ENCODE results near the gene BRIP1. TPM values are rescaled to one million over a fixed set of nuclear protein-coding genes. Genes with fewer than 3 reads are reported as not detected.
"Not testable (repeated sequence)": the region's sequence is repeated elsewhere in the genome, so short reads cannot be mapped to it uniquely, and the experiment has no call there.

Gene BRIP1
- total RNA-seq, 8 experiments from 2014 or later: 0.50 to 11.9 (median 1.0) TPM

DNA sequence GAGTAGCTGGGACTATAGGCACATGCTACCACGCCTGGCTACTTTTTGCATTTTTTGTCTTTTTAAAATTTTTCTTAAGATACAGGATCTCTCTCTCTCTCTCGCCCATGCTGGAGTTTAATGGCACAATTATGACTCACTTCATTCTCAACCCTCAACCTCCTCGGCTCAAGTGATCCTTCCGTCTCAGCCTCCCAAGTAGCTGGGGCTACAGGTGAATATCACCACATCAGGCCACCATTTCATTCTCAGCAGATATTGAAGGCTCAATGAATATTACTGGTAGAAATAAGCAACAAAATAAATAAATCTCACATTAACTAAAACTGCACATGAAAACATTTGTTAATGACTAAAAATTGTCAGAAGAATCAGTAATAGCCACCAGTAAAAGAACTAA is 41.7 kb downstream of the BRIP1 start:
- WGBS, 10 experiments: 90 to 100% (median 100%) methylated on average over 1 to 4 of the region's 4 CpGs
- in situ Hi-C loops (cut with MboI; ENCODE audit: low pct_unique_long_range_greater_than_20kb in 2 of 9, low sequenced_read_pairs in 9 of 9, unreplicated experiment in 9 of 9): loop anchor here in 1 of 9 experiments (25.0 kb wide), 1 partner anchor 384 kb away; no protein-coding TSS in a partner anchor
- no peaks in the 10 kb centered on the region for H3K4me1 ChIP-seq (replicated peaks in 1 of 2)
- H3K4me3 ChIP-seq: no peak overlapping the region
- ATAC-seq (replicated peaks in 6 of 8): no peak
- H3K27ac ChIP-seq: no peak overlapping the region

DNA sequence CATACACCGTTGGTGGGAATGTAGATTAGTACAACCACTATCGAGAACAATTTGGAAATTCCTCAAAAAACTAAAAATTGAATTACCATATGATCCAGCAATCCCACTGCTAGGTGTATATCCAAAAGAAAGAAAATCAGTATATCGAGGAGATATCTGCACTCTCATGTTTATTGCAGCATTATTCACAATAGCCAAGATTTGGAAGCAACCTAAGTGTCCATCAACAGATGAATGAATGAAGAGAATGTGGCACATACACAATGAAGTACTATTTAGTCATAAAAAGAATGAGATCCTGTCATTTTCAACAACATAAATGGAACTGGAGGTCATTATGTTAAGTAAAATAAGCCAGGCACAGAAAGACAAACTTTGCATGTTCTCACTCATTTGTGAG is 44.1 kb downstream of the BRIP1 start:
- 80 to 100% (median 93%) methylated on average over 1 to 3 of the region's 3 CpGs; no CpG with 5 or more reads in 2 of the 10 experiments for WGBS, 10 experiments
- not testable (repeated sequence) for H3K4me3 ChIP-seq; H3K27ac ChIP-seq; ATAC-seq (replicated peaks in 6 of 8); H3K4me1 ChIP-seq (replicated peaks in 1 of 2)
- in situ Hi-C loops (cut with MboI; ENCODE audit: low pct_unique_long_range_greater_than_20kb in 2 of 9, low sequenced_read_pairs in 9 of 9, unreplicated experiment in 9 of 9): loop anchor here in 1 of 9 experiments (25.0 kb wide), 1 partner anchor 382 kb away; no protein-coding TSS in a partner anchor

DNA sequence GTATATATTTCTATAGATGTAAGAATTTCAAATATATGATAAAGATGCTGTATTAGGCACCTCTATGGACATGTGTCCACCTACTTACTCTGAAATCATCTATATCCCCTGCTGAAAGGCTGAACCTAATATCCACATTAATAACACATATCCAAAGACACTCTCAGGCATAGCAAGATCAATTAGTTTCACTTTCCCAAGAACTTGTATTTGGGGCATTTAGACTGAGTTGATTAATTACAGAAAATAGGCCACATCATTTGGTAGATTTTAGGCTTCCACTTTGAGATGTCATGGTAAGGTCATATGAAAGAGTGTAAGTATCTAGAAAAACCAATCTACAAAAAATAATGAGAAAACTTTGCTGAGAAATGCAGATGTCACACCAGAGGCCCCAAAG is 45.1 kb downstream of the BRIP1 start:
- H3K27ac ChIP-seq: no peak overlapping the region
- ATAC-seq (replicated peaks in 6 of 8): no peak
- in situ Hi-C loops (cut with MboI; ENCODE audit: low pct_unique_long_range_greater_than_20kb in 2 of 9, low sequenced_read_pairs in 9 of 9, unreplicated experiment in 9 of 9): loop anchor here in 1 of 9 experiments (25.0 kb wide), 1 partner anchor 381 kb away; no protein-coding TSS in a partner anchor
- H3K4me1 ChIP-seq (replicated peaks in 1 of 2): no peaks in the 10 kb centered on the region
- no peak overlapping the region for H3K4me3 ChIP-seq

DNA sequence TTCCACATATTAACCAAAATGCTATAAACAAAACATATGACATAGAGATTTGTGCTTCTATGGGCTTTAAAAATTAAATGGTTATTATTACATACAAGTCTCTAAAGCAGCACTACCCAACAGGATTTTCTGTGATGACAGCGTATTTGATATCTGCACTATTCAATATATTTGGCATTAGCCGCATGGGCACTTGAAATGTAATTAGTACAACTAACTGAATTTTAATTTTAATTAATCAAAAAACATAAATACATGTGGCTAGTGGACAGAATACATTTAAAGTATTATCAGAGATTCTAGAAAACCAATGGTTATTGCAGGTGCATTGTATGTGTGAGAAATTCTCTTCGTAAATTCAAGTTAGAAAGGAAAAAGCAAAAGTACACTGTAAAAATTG is 45.9 kb downstream of the BRIP1 start:
- Histone ChIP-seq H3K4me3 (no peak overlapping the region), H3K4me1 (replicated peaks in 1 of 2) (no peaks in the 10 kb centered on the region), H3K27ac (no peak overlapping the region)
- no peak for ATAC-seq (replicated peaks in 6 of 8)
- in situ Hi-C loops (cut with MboI; ENCODE audit: low pct_unique_long_range_greater_than_20kb in 2 of 9, low sequenced_read_pairs in 9 of 9, unreplicated experiment in 9 of 9): loop anchor here in 1 of 9 experiments (25.0 kb wide), 1 partner anchor 380 kb away; no protein-coding TSS in a partner anchor
- 84 to 100% (median 100%) methylated on average over 1 to 3 of the region's 3 CpGs for WGBS, 10 experiments

DNA sequence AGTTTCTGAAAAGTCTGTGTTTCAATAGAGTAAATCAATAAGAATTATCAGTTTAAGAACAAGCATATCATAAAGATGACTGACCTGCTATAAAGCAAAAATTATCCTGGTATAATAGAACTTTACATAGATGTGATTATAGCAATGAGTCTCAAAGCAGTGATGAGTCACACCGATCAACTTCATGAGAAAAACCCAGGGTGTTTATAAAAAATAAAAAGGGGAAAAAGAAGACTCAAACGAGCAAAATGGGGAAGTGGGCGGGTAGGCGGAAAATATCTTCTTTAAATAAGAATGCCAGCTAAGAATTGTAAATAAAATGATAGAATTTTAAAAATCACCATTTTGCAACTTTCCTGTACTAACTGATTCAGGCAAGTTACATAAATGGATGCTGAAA is 46.8 kb downstream of the BRIP1 start:
- no peaks in the 10 kb centered on the region for H3K4me1 ChIP-seq (replicated peaks in 1 of 2)
- ATAC-seq (replicated peaks in 6 of 8): no peak
- in situ Hi-C loops (cut with MboI; ENCODE audit: low pct_unique_long_range_greater_than_20kb in 2 of 9, low sequenced_read_pairs in 9 of 9, unreplicated experiment in 9 of 9): loop anchor here in 1 of 9 experiments (25.0 kb wide), 1 partner anchor 379 kb away; no protein-coding TSS in a partner anchor
- H3K27ac ChIP-seq: no peak overlapping the region
- WGBS, 10 experiments: 68 to 90% (median 76%) methylated on average over 3 to 4 of the region's 4 CpGs
- H3K4me3 ChIP-seq: no peak overlapping the region

DNA sequence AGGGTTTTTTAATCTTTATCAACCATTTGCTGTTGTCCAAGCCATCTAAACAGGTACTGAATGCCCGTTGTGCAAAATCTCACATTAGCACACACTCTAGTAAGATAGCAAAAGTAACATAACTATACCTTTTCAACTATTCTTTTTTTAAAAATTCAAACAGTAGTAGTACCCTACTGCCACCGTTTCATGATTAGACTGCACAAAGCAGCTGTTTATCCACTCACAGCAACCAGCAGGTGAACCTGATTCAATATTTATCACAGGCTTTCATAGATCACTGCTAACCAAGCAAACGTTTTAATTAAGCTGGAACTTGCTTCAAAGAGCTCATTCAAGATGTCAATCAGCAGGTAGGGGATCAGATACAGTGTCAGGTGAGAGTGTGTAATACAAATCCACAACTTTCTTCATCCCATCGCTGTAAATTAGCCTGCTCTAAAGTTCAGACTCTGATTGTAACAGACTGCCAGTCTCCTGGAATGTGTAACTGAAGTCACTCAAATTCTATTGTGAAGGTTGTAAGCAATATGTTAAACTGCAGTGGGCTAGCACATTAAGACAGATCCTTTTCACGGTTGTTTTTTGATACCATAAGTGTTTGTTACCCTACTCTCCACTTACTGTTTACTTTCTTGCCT is 47.3 kb downstream of the BRIP1 start:
- WGBS, 10 experiments: 65 to 100% (median 82%) methylated on average over 1 to 5 of the region's 5 CpGs
- no peak overlapping the region for H3K27ac ChIP-seq
- no peaks in the 10 kb centered on the region for H3K4me1 ChIP-seq (replicated peaks in 1 of 2)
- in situ Hi-C loops (cut with MboI; ENCODE audit: low pct_unique_long_range_greater_than_20kb in 2 of 9, low sequenced_read_pairs in 9 of 9, unreplicated experiment in 9 of 9): loop anchor here in 1 of 9 experiments (25.0 kb wide), 1 partner anchor 379 kb away; no protein-coding TSS in a partner anchor
- no peak for ATAC-seq (replicated peaks in 6 of 8)
- no peak overlapping the region for H3K4me3 ChIP-seq

DNA sequence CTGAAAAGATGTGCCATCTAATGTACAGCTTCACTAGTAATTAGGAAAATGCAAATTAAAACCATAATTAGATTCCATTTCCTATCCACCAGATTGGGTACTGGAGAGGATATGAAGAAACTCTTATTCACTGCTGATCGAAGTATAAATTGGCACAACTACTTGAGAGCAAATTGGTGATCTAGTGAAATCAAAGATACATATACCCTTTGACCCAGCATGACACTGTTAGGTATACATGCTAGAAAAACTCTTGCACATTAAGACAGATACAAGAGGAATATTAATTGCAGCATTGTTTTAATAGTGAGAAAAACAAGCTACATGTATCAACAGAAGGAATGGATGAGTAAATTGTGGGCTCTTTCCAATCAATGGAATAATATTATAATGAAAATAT is 48.8 kb downstream of the BRIP1 start:
- in situ Hi-C loops (cut with MboI; ENCODE audit: low pct_unique_long_range_greater_than_20kb in 2 of 9, low sequenced_read_pairs in 9 of 9, unreplicated experiment in 9 of 9): loop anchor here in 1 of 9 experiments (25.0 kb wide), 1 partner anchor 377 kb away; no protein-coding TSS in a partner anchor
- ATAC-seq (replicated peaks in 6 of 8): no peak
- H3K4me3 ChIP-seq: no peak overlapping the region
- WGBS, 10 experiments: 50 to 100% (median 100%) methylated on average over 1 of the region's 1 CpG; no CpG with 5 or more reads in 1 of the 10 experiments
- no peak overlapping the region for H3K27ac ChIP-seq
- peaks cover 0 to 3% of the 10 kb centered on the region in 2 donors for H3K4me1 ChIP-seq (replicated peaks in 1 of 2)

DNA sequence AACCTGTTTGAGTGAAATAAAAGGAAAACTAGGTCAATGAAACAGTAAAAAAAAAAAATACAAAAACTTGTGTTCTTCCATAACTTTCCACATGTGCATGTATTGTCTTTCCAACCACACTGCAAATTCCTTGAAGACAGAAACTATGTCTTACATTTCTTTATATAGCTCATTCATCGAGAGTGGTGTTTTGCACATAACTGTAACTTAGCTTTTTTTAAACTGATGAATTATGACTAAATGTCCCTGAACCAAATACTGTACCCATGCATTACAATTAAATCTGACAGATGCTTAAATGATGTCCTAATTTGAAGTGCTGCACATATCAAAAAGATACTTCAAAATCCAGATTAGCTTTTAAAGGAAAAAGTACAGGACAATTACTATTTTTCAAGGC is 50.1 kb downstream of the BRIP1 start:
- Histone ChIP-seq H3K4me1 (replicated peaks in 1 of 2) (peaks cover 0 to 3% of the 10 kb centered on the region in 2 donors), H3K4me3 (no peak overlapping the region), H3K27ac (no peak overlapping the region)
- no peak for ATAC-seq (replicated peaks in 6 of 8)
- WGBS, 10 experiments: 0 to 100% (median 75%) methylated on average over 1 of the region's 1 CpG; no CpG with 5 or more reads in 2 of the 10 experiments
- in situ Hi-C loops (cut with MboI; ENCODE audit: low pct_unique_long_range_greater_than_20kb in 2 of 9, low sequenced_read_pairs in 9 of 9, unreplicated experiment in 9 of 9): loop anchor here in 1 of 9 experiments (25.0 kb wide), 1 partner anchor 376 kb away; no protein-coding TSS in a partner anchor

DNA sequence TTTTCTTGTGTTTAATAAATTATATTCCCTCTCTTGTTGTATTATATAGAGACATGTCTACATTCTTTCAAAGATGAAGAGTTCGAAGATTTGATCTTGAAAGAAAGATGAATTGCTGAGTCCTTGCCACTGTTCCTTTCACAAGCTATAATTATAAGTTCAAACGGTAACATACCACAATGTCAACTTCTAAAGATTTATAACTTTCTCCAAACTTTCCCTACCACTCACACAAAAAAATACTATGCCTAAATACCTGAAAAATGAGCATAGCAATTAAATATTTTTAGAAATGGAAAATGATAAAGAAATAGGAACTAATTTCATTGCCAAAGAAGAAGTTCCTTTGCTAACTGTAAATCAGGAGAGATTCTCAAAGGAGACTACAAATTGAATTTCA is 50.6 kb downstream of the BRIP1 start:
- H3K4me1 ChIP-seq (replicated peaks in 1 of 2): peaks cover 0 to 3% of the 10 kb centered on the region in 2 donors
- in situ Hi-C loops (cut with MboI; ENCODE audit: low pct_unique_long_range_greater_than_20kb in 2 of 9, low sequenced_read_pairs in 9 of 9, unreplicated experiment in 9 of 9): loop anchor here in 1 of 9 experiments (25.0 kb wide), 1 partner anchor 375 kb away; no protein-coding TSS in a partner anchor
- ATAC-seq (replicated peaks in 6 of 8): no peak
- H3K4me3 ChIP-seq: no peak overlapping the region
- 63 to 100% (median 87%) methylated on average over 1 to 2 of the region's 2 CpGs; no CpG with 5 or more reads in 1 of the 10 experiments for whole genome bisulfite sequencing, 10 experiments
- no peak overlapping the region for H3K27ac ChIP-seq

DNA sequence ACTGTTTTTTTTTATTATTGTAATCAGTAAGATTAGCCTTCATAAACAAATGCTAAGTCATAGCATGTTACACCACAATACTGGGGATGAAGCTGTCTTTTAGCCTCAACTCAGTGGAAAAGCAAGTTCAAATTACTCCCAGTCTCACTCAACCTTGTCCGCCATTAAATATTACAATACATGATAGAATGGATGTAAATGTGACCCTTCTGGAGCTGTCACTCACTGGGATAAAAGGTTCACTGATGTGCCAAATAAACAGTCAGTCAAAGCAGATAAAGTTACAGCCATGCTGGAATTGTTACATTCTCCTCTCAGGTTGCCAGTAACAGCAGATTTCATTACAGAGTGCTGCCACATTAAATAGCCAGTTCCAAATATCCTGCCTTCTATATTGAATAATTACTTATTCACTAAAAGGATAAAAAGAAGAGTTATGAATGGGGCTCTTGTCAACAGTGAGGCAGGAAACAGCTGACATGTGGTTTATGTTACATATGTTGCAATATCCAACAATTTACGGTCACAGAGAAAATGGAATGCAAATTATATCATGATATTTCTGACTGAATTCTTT is 53.4 kb downstream of the BRIP1 start:
- H3K4me3 ChIP-seq: no peak overlapping the region
- H3K27ac ChIP-seq: no peak overlapping the region
- peak in 4 of 8 experiments; percentile 10 to 96 (median 60) for ATAC-seq (replicated peaks in 6 of 8)
- in situ Hi-C loops (cut with MboI; ENCODE audit: low pct_unique_long_range_greater_than_20kb in 2 of 9, low sequenced_read_pairs in 9 of 9, unreplicated experiment in 9 of 9): loop anchor here in 1 of 9 experiments (25.0 kb wide), 1 partner anchor 373 kb away; no protein-coding TSS in a partner anchor
- WGBS, 10 experiments: 11 to 100% (median 73%) methylated on average over 1 to 2 of the region's 2 CpGs; no CpG with 5 or more reads in 2 of the 10 experiments
- H3K4me1 ChIP-seq (replicated peaks in 1 of 2): peaks cover 0 to 3% of the 10 kb centered on the region in 2 donors

DNA sequence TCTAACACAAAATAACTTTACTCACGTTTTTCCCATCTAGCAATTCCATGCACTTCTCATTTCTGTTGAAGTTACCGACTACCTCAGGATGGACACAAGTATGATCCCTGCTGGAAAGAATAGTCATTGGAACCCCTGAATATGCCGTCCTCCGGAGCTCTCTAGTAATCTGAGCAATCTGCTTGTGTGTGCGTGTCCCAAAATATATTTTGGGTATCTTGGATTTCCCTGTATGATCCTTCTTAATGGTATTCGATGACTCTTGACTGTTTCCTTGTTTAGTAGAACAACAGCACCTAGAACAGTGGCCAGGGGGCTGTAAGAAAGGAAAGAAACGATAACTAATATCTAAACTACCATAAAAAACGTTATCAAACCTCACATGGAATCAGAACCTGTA is 54.9 kb downstream of the BRIP1 start:
- 59 to 100% (median 92%) methylated on average over 4 to 8 of the region's 8 CpGs for WGBS, 10 experiments
- no peak overlapping the region for H3K27ac ChIP-seq
- in situ Hi-C loops (cut with MboI; ENCODE audit: low pct_unique_long_range_greater_than_20kb in 2 of 9, low sequenced_read_pairs in 9 of 9, unreplicated experiment in 9 of 9): loop anchor here in 1 of 9 experiments (25.0 kb wide), 1 partner anchor 371 kb away; no protein-coding TSS in a partner anchor
- ATAC-seq (replicated peaks in 6 of 8): no peak
- H3K4me1 ChIP-seq (replicated peaks in 1 of 2): peaks cover 0 to 3% of the 10 kb centered on the region in 2 donors
- no peak overlapping the region for H3K4me3 ChIP-seq

DNA sequence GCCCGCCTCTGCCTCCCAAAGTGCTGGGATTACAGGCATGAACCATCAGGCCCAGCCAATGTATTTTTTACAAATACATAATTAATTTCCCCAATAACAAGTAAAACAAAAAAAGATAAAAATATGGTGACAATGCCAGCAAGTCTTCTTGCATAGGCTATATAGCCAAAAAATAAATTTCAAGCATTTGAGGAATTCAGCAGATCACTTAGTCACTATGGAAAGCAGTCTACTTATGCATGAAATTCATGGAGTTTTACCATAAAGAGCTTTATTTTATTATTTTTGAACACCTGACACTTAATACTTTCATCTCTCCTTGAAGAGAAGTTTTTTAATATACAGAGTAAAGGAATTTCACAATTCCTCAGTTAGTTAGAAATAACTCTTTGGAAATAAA is 56.4 kb downstream of the BRIP1 start:
- H3K27ac ChIP-seq: no peak overlapping the region
- no peak overlapping the region for H3K4me3 ChIP-seq
- H3K4me1 ChIP-seq (replicated peaks in 1 of 2): peaks cover 0 to 3% of the 10 kb centered on the region in 2 donors
- ATAC-seq (replicated peaks in 6 of 8): no peak
- in situ Hi-C loops (cut with MboI; ENCODE audit: low pct_unique_long_range_greater_than_20kb in 2 of 9, low sequenced_read_pairs in 9 of 9, unreplicated experiment in 9 of 9): loop anchor here in 1 of 9 experiments (25.0 kb wide), 1 partner anchor 370 kb away; no protein-coding TSS in a partner anchor
- 86 to 100% (median 86%) methylated on average over 1 of the region's 1 CpG; no CpG with 5 or more reads in 7 of the 10 experiments for WGBS, 10 experiments

Data from motor neuron (in vitro differentiated cells).